NOMO-1 (cell line): ENCODE results near the gene FLVCR2.

Source experiments
- DNase-seq, 2 experiments: peaks; one replicate each; lab custom pipeline; 2025; ENCODE audit not compliant: unreplicated experiment in 2 of 2; lab: John Stamatoyannopoulos, UW

Gene FLVCR2

GRCh38 chr14:75626396-75626795 is 48.0 kb downstream of the FLVCR2 start:
- no peak for DNase-seq

GRCh38 chr14:75626863-75627262 is 48.4 kb downstream of the FLVCR2 start:
- DNase-seq: no peak

GRCh38 chr14:75627406-75627805 is 49.0 kb downstream of the FLVCR2 start:
- DNase-seq: no peak

- no peak for DNase-seq
Measured at GRCh38 chr14:75628816-75629215, 50.4 kb downstream of the FLVCR2 start.

GRCh38 chr14:75630695-75631452 is 52.5 kb downstream of the FLVCR2 start:
- DNase-seq: no peak

- DNase-seq: no peak
Measured at GRCh38 chr14:75631453-75631831, 53.0 kb downstream of the FLVCR2 start.

- DNase-seq: no peak
Measured at GRCh38 chr14:75634848-75635247, 56.4 kb downstream of the FLVCR2 start.

GRCh38 chr14:75636100-75636692 is 57.8 kb downstream of the FLVCR2 start:
- no peak for DNase-seq

- DNase-seq: no peak
Measured at GRCh38 chr14:75640876-75641275, 62.5 kb downstream of the FLVCR2 start.

GRCh38 chr14:75643985-75644384 is 65.6 kb downstream of the FLVCR2 start:
- no peak for DNase-seq

- no peak for DNase-seq
Measured at GRCh38 chr14:75645056-75645455, 66.6 kb downstream of the FLVCR2 start.

GRCh38 chr14:75646762-75647161 is 68.3 kb downstream of the FLVCR2 start:
- no peak for DNase-seq

- no peak for DNase-seq
Measured at GRCh38 chr14:75647640-75648039, 69.2 kb downstream of the FLVCR2 start.

- no peak for DNase-seq
Measured at GRCh38 chr14:75648066-75648838, 69.8 kb downstream of the FLVCR2 start.

- no peak for DNase-seq
Measured at GRCh38 chr14:75649337-75649736, 70.9 kb downstream of the FLVCR2 start.

GRCh38 chr14:75649773-75650172 is 71.4 kb downstream of the FLVCR2 start:
- no peak for DNase-seq

GRCh38 chr14:75650253-75651058 is 72.0 kb downstream of the FLVCR2 start:
- DNase-seq: no peak

GRCh38 chr14:75653563-75653962 is 75.1 kb downstream of the FLVCR2 start:
- no peak for DNase-seq

GRCh38 chr14:75654127-75654732 is 75.8 kb downstream of the FLVCR2 start:
- DNase-seq: peak; percentile 38 to 69

GRCh38 chr14:75655235-75655634 is 76.8 kb downstream of the FLVCR2 start:
- no peak for DNase-seq

- no peak for DNase-seq
Measured at GRCh38 chr14:75657331-75657730, 78.9 kb downstream of the FLVCR2 start.
